Endothelial cell (in vitro differentiated cells): ENCODE measurements around the gene N4BP2. TPM values are rescaled to one million over a fixed set of nuclear protein-coding genes. Genes with fewer than 3 reads are reported as not detected.

ENCODE experiments used
- DNase-seq: peaks from one replicate; pipeline ENCODE4 v3.0.0; 2021; ENCODE audit warnings: low spot score
- H3K27ac Mint-ChIP-seq: one replicate; pipeline ENCODE4 v1.8.0; 2021; ENCODE audit warnings: mixed read lengths, inconsistent platforms; ENCODE audit not compliant: unreplicated experiment
- H3K27me3 Mint-ChIP-seq: one replicate; pipeline ENCODE4 v1.8.0; 2021; ENCODE audit warnings: mild to moderate bottlenecking, moderate library complexity, mixed read lengths, inconsistent platforms; ENCODE audit not compliant: unreplicated experiment
- H3K36me3 Mint-ChIP-seq: one replicate; pipeline ENCODE4 v1.8.0; 2021; ENCODE audit warnings: mild to moderate bottlenecking, low read depth, mixed read lengths, inconsistent platforms; ENCODE audit not compliant: unreplicated experiment
- H3K4me1 Mint-ChIP-seq: one replicate; pipeline ENCODE4 v1.8.0; 2021; ENCODE audit warnings: mild to moderate bottlenecking, mixed read lengths, inconsistent platforms; ENCODE audit not compliant: unreplicated experiment
- H3K4me3 Mint-ChIP-seq: one replicate; pipeline ENCODE4 v1.8.0; 2021; ENCODE audit warnings: mild to moderate bottlenecking, mixed read lengths, inconsistent platforms; ENCODE audit not compliant: unreplicated experiment
- H3K9me3 Mint-ChIP-seq: one replicate; pipeline ENCODE4 v1.8.0; 2021; ENCODE audit warnings: mixed read lengths, inconsistent platforms; ENCODE audit not compliant: unreplicated experiment
- total RNA-seq: library from RNA; stranded (reverse); fragmentation: NEBNext Ultra II Directional; extraction: Animal tissue kit (Norgen Biotek cat#: 25700); gene quantifications from one replicate; pipeline ENCODE4 v1.2.1, GENCODE V29; 2021; ENCODE audit not compliant: unreplicated experiment
- TF ChIP-seq, protein P1 (sequence below): fragments of 200-600 bp; sonication (generic); IDR thresholded peaks from one replicate; pipeline ENCODE4 v1.5.0; 2021; ENCODE audit warnings: antibody characterized with exemption; ENCODE audit not compliant: unreplicated experiment

The N4BP2 gene
- total RNA-seq, 1 donor from 2014 or later = 24.9 TPM

- Mint-ChIP-seq H3K36me3 (peaks cover 4% of the 10 kb centered on the region), H3K4me3 (no peak overlapping the region), H3K9me3 (no peaks in the 10 kb centered on the region), H3K27me3 (no peaks in the 10 kb centered on the region), H3K27ac (no peak overlapping the region), H3K4me1 (no peaks in the 10 kb centered on the region)
- TF ChIP-seq, protein P1, sequence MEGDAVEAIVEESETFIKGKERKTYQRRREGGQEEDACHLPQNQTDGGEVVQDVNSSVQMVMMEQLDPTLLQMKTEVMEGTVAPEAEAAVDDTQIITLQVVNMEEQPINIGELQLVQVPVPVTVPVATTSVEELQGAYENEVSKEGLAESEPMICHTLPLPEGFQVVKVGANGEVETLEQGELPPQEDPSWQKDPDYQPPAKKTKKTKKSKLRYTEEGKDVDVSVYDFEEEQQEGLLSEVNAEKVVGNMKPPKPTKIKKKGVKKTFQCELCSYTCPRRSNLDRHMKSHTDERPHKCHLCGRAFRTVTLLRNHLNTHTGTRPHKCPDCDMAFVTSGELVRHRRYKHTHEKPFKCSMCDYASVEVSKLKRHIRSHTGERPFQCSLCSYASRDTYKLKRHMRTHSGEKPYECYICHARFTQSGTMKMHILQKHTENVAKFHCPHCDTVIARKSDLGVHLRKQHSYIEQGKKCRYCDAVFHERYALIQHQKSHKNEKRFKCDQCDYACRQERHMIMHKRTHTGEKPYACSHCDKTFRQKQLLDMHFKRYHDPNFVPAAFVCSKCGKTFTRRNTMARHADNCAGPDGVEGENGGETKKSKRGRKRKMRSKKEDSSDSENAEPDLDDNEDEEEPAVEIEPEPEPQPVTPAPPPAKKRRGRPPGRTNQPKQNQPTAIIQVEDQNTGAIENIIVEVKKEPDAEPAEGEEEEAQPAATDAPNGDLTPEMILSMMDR = no peak
- no peak for DNase-seq
These were observed 57.6 kb downstream of the N4BP2 start for GRCh38 chr4:40114206-40114605.

DNA sequence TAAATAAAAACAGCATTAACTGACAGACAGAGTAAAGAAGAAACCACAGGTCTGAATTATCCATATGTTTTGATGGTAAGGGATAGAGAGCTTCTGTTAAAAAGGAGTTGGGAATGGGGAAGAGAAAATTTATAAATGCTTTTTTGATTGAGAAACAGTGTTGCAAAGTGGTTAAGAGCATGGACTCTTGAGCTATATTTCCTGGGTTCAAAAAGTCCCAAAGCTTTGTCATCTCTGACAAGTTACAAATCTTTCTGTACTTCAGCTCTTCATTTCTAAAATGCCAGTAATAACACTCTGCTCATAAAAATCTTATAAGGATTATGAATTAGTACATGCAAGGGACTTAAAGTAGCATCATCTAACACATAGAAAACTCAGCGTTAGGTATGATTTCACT lies 62.2 kb downstream of the N4BP2 start:
- Mint-ChIP-seq H3K4me1 (peaks cover 7% of the 10 kb centered on the region), H3K9me3 (no peaks in the 10 kb centered on the region), H3K36me3 (no peaks in the 10 kb centered on the region), H3K4me3 (no peak overlapping the region), H3K27ac (peak overlapping the region; percentile 33), H3K27me3 (no peaks in the 10 kb centered on the region)
- TF ChIP-seq, protein P1 = no peak
- DNase-seq = no peak

- no peak for DNase-seq
- Mint-ChIP-seq H3K36me3 (no peaks in the 10 kb centered on the region), H3K27ac (no peak overlapping the region), H3K4me3 (no peak overlapping the region), H3K4me1 (peaks cover 7% of the 10 kb centered on the region), H3K27me3 (no peaks in the 10 kb centered on the region), H3K9me3 (no peaks in the 10 kb centered on the region)
- TF ChIP-seq, protein P1 = no peak
These were observed 62.7 kb downstream of the N4BP2 start for GRCh38 chr4:40119344-40119743.

DNA sequence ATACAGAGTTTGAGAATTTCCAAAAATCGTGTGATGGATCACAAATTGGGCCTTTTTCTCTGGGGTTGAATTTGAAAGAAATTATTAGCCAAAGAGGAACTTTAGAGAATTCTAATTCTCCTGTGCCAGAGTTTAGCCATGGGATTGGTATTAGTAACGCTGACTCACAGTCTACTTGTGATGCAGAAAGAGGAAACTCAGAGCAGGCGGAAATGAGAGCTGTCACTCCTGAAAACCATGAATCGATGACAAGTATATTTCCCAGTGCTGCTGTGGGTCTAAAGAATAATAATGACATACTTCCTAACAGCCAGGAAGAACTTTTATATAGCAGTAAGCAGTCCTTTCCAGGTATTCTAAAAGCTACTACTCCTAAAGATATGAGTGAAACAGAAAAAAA lies 64.9 kb downstream of the N4BP2 start:
- TF ChIP-seq, protein P1 = no peak
- no peak for DNase-seq
- H3K27ac Mint-ChIP-seq = peak overlapping the region; percentile 76
- H3K4me1 Mint-ChIP-seq = peaks cover 7% of the 10 kb centered on the region
- no peaks in the 10 kb centered on the region for H3K36me3 Mint-ChIP-seq
- no peaks in the 10 kb centered on the region for H3K9me3 Mint-ChIP-seq
- H3K27me3 Mint-ChIP-seq = peaks cover 1% of the 10 kb centered on the region
- no peak overlapping the region for H3K4me3 Mint-ChIP-seq

GRCh38 chr4:40122941-40123340 lies 66.3 kb downstream of the N4BP2 start:
- TF ChIP-seq, protein P1 = no peak
- H3K27ac Mint-ChIP-seq = no peak overlapping the region

More at GRCh38 chr4:40122941-40123340, 66.3 kb downstream of the N4BP2 start:
- peaks cover 7% of the 10 kb centered on the region for H3K4me1 Mint-ChIP-seq
- DNase-seq = no peak
- H3K4me3 Mint-ChIP-seq = no peak overlapping the region
- no peaks in the 10 kb centered on the region for H3K9me3 Mint-ChIP-seq
- H3K27me3 Mint-ChIP-seq = peaks cover 1% of the 10 kb centered on the region
- H3K36me3 Mint-ChIP-seq = no peaks in the 10 kb centered on the region
